ENCODE data around the gene TAF7L. TPM values are rescaled to one million over a fixed set of nuclear protein-coding genes. Genes with fewer than 3 reads are reported as not detected.
A peak's percentile ranks its signal among the peaks of the same experiment; 100 is the strongest.

Gene TAF7L
- total and polyA plus RNA-seq, 2 donors (not counting 3 experiments of a cell fraction or from before 2014, with no cell fraction given) = 0.70 to 1.8 TPM

GRCh38 chrX:101265869-101266428 lies 25.2 kb downstream of the TAF7L start:
- Histone ChIP-seq H3K27ac (ENCODE audit: insufficient read depth, low read depth, low read length) (peak overlapping the region; percentile 5), H2AFZ (ENCODE audit: low read depth, low read length) (no peak overlapping the region), H3K27me3 (ENCODE audit: control insufficient read depth in 2 of 2, insufficient read depth in 2 of 2, low read length in 2 of 2) (no peaks in the 10 kb centered on the region), H3K4me2 (ENCODE audit: insufficient read depth, low read length) (no peak overlapping the region), H3K79me2 (ENCODE audit: control insufficient read depth, insufficient read depth, low read length) (no peaks in the 10 kb centered on the region), H3K36me3 (ENCODE audit: control insufficient read depth in 2 of 2, extremely low read depth in 1 of 2, insufficient read depth in 2 of 2, low read length in 2 of 2) (no peaks in the 10 kb centered on the region), H4K20me1 (replicated peaks; ENCODE audit: control insufficient read depth, extremely low read depth, insufficient read depth, low read length) (no peaks in the 10 kb centered on the region), H3K9me3 (replicated peaks; ENCODE audit: control insufficient read depth, insufficient read depth, low read length) (no peaks in the 10 kb centered on the region), H3K4me1 (ENCODE audit: control insufficient read depth, extremely low read depth, insufficient read depth, low read length) (peaks cover 7% of the 10 kb centered on the region), H3K4me3 (replicated peaks in 1 of 3; ENCODE audit: insufficient read depth in 1 of 3, low read depth in 1 of 3, low read length in 3 of 3) (no peak overlapping the region), H3K9ac (replicated peaks; ENCODE audit: extremely low read depth, insufficient read depth, low read length) (no peak overlapping the region), H3K9me1 (replicated peaks; ENCODE audit: control insufficient read depth, extremely low read depth, insufficient read depth, low read length) (no peaks in the 10 kb centered on the region)
- dilution Hi-C loops (cut with MboI; ENCODE audit: extremely low pct_ligation_motif_present, low sequenced_read_pairs) = no loop called here
- ChIA-PET POLR2A (no interaction called here), CTCF (no interaction called here)
- intact Hi-C loops (cut with micrococcal nuclease) = no loop called here
- DNase-seq (ENCODE audit: low read depth, low spot score) (peak; percentile 61), FAIRE-seq (peak; percentile 88)
- peak; percentile 49 for TF ChIP-seq FOS (IDR thresholded peaks at IDR 0.05; ENCODE audit: borderline replicate concordance, insufficient read depth, low read length)
- TF ChIP-seq POLR2AphosphoS5 (IDR thresholded peaks at IDR 0.05; ENCODE audit: insufficient read depth, low read depth, low read length) = peak; percentile 45
- peak; percentile 49 for TF ChIP-seq GATA2 (IDR thresholded peaks at IDR 0.05; ENCODE audit: insufficient read depth, insufficient read length, low read depth, low read length)
- TF ChIP-seq CTCF (IDR thresholded peaks at IDR 0.05; ENCODE audit: extremely low read depth in 1 of 2, insufficient read depth in 1 of 2, low read depth in 1 of 2, low read length in 2 of 2) = no peak
- peak; percentile 2 for TF ChIP-seq JUN (IDR thresholded peaks at IDR 0.05; ENCODE audit: borderline replicate concordance, insufficient read depth, insufficient read length, low read depth)
- BruUV-seq (replicated peaks) = no TSS peak

GRCh38 chrX:101263766-101264165 lies 27.4 kb downstream of the TAF7L start:
- TF ChIP-seq MAX (IDR thresholded peaks at IDR 0.05; ENCODE audit: insufficient read depth, insufficient read length) (no peak), GATA2 (IDR thresholded peaks at IDR 0.05; ENCODE audit: insufficient read depth, insufficient read length, low read depth, low read length) (no peak), JUN (IDR thresholded peaks at IDR 0.05; ENCODE audit: borderline replicate concordance, insufficient read depth, insufficient read length, low read depth) (no peak), POLR2AphosphoS5 (IDR thresholded peaks at IDR 0.05; ENCODE audit: insufficient read depth, low read depth, low read length) (no peak), EZH2 (IDR thresholded peaks at IDR 0.05; ENCODE audit: borderline replicate concordance, low read depth, low read length, severe bottlenecking) (no peak), FOS (IDR thresholded peaks at IDR 0.05; ENCODE audit: borderline replicate concordance, insufficient read depth, low read length) (no peak)
- Histone ChIP-seq H3K9me3 (replicated peaks; ENCODE audit: control insufficient read depth, insufficient read depth, low read length) (no peaks in the 10 kb centered on the region), H3K79me2 (ENCODE audit: control insufficient read depth, insufficient read depth, low read length) (no peaks in the 10 kb centered on the region), H3K27me3 (ENCODE audit: control insufficient read depth in 2 of 2, insufficient read depth in 2 of 2, low read length in 2 of 2) (no peaks in the 10 kb centered on the region), H3K4me2 (ENCODE audit: insufficient read depth, low read length) (no peak overlapping the region), H3K4me1 (ENCODE audit: control insufficient read depth, extremely low read depth, insufficient read depth, low read length) (peaks cover 7% of the 10 kb centered on the region), H3K9me1 (replicated peaks; ENCODE audit: control insufficient read depth, extremely low read depth, insufficient read depth, low read length) (no peaks in the 10 kb centered on the region), H4K20me1 (replicated peaks; ENCODE audit: control insufficient read depth, extremely low read depth, insufficient read depth, low read length) (no peaks in the 10 kb centered on the region), H3K9ac (replicated peaks; ENCODE audit: extremely low read depth, insufficient read depth, low read length) (no peak overlapping the region), H3K27ac (ENCODE audit: insufficient read depth, low read depth, low read length) (no peak overlapping the region), H3K36me3 (ENCODE audit: control insufficient read depth in 2 of 2, extremely low read depth in 1 of 2, insufficient read depth in 2 of 2, low read length in 2 of 2) (no peaks in the 10 kb centered on the region), H3K4me3 (replicated peaks in 1 of 3; ENCODE audit: insufficient read depth in 1 of 3, low read depth in 1 of 3, low read length in 3 of 3) (no peak overlapping the region), H2AFZ (ENCODE audit: low read depth, low read length) (no peak overlapping the region)
- ChIA-PET CTCF (no interaction called here), POLR2A (no interaction called here)
- FAIRE-seq (no peak), DNase-seq (ENCODE audit: low read depth, low spot score) (no peak)
- BruUV-seq (replicated peaks) = no TSS peak
- dilution Hi-C loops (cut with MboI; ENCODE audit: extremely low pct_ligation_motif_present, low sequenced_read_pairs) (no loop called here), intact Hi-C loops (cut with micrococcal nuclease) (no loop called here)

Measured in endothelial cell of umbilical vein (primary cell).